Esophagus muscularis mucosa (tissue), 3 donors: Measurements from ENCODE around the gene AMPD1.

Experiments
- CTCF ChIP-seq, 3 experiments: fragments of 200-600 bp in 2 of 3; fragments of 450-650 bp in 1 of 3; sonication (generic) in 2 of 3; IDR thresholded peaks; one replicate each; pipeline ENCODE4 v1.5.1; 2017 to 2019; ENCODE audit warnings: antibody characterized with exemption in 3 of 3, mild to moderate bottlenecking in 2 of 3, moderate library complexity in 1 of 3
- POLR2A ChIP-seq: fragments of 450-650 bp; IDR thresholded peaks from one replicate; pipeline ENCODE4 v1.6.1; 2017; ENCODE audit warnings: antibody characterized with exemption, moderate library complexity, mild to moderate bottlenecking, low read depth

GRCh38 chr1:114728553-114728952 is 33.2 kb upstream of the AMPD1 start:
- TF ChIP-seq CTCF (IDR thresholded peaks at IDR 0.05), result no peak
- no peak for TF ChIP-seq POLR2A
